Osteocyte (in vitro differentiated cells): ENCODE results near the gene CBX6. TPM values are rescaled to one million over a fixed set of nuclear protein-coding genes. Genes with fewer than 3 reads are reported as not detected.
A peak's percentile ranks its signal among the peaks of the same experiment; 100 is the strongest.

ENCODE experiments used
- DNase-seq: peaks from one replicate; pipeline ENCODE4 v3.0.0; 2021; ENCODE audit warnings: mixed read lengths; ENCODE audit not compliant: unreplicated experiment; ENCODE audit errors: extremely low spot score
- H3K27ac Mint-ChIP-seq: one replicate; pipeline ENCODE4 v1.8.0; 2021; ENCODE audit warnings: mild to moderate bottlenecking, mixed read lengths; ENCODE audit not compliant: unreplicated experiment
- H3K27me3 Mint-ChIP-seq: one replicate; pipeline ENCODE4 v1.8.0; 2021; ENCODE audit warnings: mixed read lengths; ENCODE audit not compliant: unreplicated experiment
- H3K36me3 Mint-ChIP-seq: one replicate; pipeline ENCODE4 v1.8.0; 2021; ENCODE audit warnings: mixed read lengths; ENCODE audit not compliant: unreplicated experiment
- H3K4me1 Mint-ChIP-seq: one replicate; pipeline ENCODE4 v1.8.0; 2021; ENCODE audit warnings: mixed read lengths; ENCODE audit not compliant: unreplicated experiment
- H3K4me3 Mint-ChIP-seq: one replicate; pipeline ENCODE4 v1.8.0; 2021; ENCODE audit warnings: mild to moderate bottlenecking, moderate library complexity, mixed read lengths; ENCODE audit not compliant: unreplicated experiment
- H3K9me3 Mint-ChIP-seq: one replicate; pipeline ENCODE4 v1.8.0; 2021; ENCODE audit warnings: mixed read lengths; ENCODE audit not compliant: unreplicated experiment
- CTCF ChIP-seq: fragments of 200-600 bp; sonication (generic); IDR thresholded peaks from 2 replicates; pipeline ENCODE4 v1.5.0; 2021; ENCODE audit warnings: antibody characterized with exemption, mild to moderate bottlenecking, moderate library complexity
- total RNA-seq: library from RNA; stranded (reverse); gene quantifications from 2 replicates; pipeline ENCODE4 v1.2.1, GENCODE V29; 2021

The CBX6 gene
- total RNA-seq, 1 donor from 2014 or later = 86.2 TPM

GRCh38 chr22:38826801-38827200 lies 45.2 kb downstream of the CBX6 start:
- H3K27ac Mint-ChIP-seq = no peak overlapping the region
- no peak for TF ChIP-seq CTCF
- H3K9me3 Mint-ChIP-seq = no peaks in the 10 kb centered on the region
- no peaks in the 10 kb centered on the region for H3K27me3 Mint-ChIP-seq
- no peak for DNase-seq
- H3K4me3 Mint-ChIP-seq = no peak overlapping the region
- no peaks in the 10 kb centered on the region for H3K4me1 Mint-ChIP-seq
- no peaks in the 10 kb centered on the region for H3K36me3 Mint-ChIP-seq

DNA sequence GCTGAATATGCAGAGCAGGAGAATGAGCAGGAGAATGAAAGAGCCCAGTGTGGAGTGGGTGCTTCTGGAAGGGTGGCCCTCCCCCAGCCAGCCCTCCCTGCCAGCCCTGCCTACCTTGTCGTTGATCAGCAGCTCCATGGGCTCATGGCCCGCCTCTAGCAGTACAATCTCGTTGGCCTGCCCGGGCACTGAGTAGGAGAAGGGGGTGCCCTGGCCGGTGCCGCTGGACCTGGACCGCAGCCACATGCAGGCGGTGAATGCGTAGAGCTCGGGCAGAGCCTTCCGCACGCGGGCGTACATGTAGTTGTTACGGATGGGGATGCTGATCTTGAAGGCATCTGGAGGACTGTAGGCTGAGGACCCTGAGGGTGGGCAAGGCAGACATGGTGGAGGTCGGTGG lies 45.6 kb downstream of the CBX6 start:
- DNase-seq = no peak
- H3K36me3 Mint-ChIP-seq = no peaks in the 10 kb centered on the region

GRCh38 chr22:38824585-38824984 lies 47.4 kb downstream of the CBX6 start:
- H3K27me3 Mint-ChIP-seq = peaks cover 8% of the 10 kb centered on the region
- peak; percentile 64 for TF ChIP-seq CTCF
- no peaks in the 10 kb centered on the region for H3K9me3 Mint-ChIP-seq
- DNase-seq = peak; percentile 90
- H3K36me3 Mint-ChIP-seq = no peaks in the 10 kb centered on the region
- no peak overlapping the region for H3K27ac Mint-ChIP-seq
- no peaks in the 10 kb centered on the region for H3K4me1 Mint-ChIP-seq
- no peak overlapping the region for H3K4me3 Mint-ChIP-seq

More for the DNA sequence above, 45.6 kb downstream of the CBX6 start:
- Mint-ChIP-seq H3K27ac (no peak overlapping the region), H3K9me3 (no peaks in the 10 kb centered on the region), H3K27me3 (no peaks in the 10 kb centered on the region), H3K4me3 (no peak overlapping the region), H3K4me1 (no peaks in the 10 kb centered on the region)
- TF ChIP-seq CTCF = no peak

DNA sequence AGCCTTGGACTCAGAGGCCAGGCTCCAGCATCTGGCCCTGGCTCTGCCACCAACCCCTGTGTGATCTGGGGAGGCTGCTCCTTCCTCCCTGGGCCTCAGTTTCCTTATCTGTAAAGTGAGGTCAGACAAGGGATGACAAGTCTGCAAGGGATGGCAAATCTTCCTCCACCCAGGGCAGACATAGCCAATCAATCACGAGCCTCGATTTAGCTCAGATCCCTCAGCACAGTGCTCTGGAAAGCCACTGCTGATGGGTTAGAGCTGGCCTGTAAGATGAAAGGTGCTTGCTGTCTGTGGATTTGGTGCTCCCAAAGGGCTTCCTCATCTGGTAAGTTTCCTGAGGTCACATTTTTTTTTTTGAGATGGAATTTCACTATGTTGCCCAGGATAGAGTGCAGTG lies 48.4 kb downstream of the CBX6 start:
- no peaks in the 10 kb centered on the region for H3K9me3 Mint-ChIP-seq
- no peak overlapping the region for H3K4me3 Mint-ChIP-seq
- no peak for TF ChIP-seq CTCF

DNA sequence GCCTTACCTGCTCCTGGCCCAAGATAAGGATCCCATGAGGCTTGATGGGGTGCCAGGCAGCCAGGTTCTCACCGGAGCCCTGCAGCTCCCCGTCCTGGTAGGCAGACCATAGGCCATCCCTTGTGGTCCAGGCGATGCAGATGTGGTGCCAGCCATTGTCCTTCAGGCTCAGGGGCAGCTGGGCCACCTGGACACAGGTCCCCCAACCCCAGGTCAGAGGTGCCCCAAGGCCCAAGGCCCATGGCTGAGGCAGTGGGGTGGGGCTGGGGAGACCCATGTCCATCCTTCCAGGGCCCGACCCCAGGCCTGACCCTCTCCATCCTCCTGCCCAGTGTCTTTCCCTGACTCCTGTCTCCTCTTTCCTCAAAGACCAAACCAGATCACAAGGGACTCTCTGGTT lies 48.9 kb downstream of the CBX6 start:
- Mint-ChIP-seq H3K9me3 (no peaks in the 10 kb centered on the region), H3K4me1 (no peaks in the 10 kb centered on the region), H3K27me3 (peaks cover 19% of the 10 kb centered on the region), H3K4me3 (no peak overlapping the region), H3K36me3 (no peaks in the 10 kb centered on the region), H3K27ac (no peak overlapping the region)
- TF ChIP-seq CTCF = no peak
- no peak for DNase-seq

More for the DNA sequence above, 48.4 kb downstream of the CBX6 start:
- no peaks in the 10 kb centered on the region for H3K36me3 Mint-ChIP-seq
- no peaks in the 10 kb centered on the region for H3K4me1 Mint-ChIP-seq
- H3K27ac Mint-ChIP-seq = no peak overlapping the region
- DNase-seq = no peak
- peaks cover 16% of the 10 kb centered on the region for H3K27me3 Mint-ChIP-seq
